NT2/D1 (cell line): Measurements from ENCODE around the gene OSBP2.

ENCODE experiments used
- SUZ12 ChIP-seq: IDR thresholded peaks from 2 replicates; pipeline ENCODE4 v1.6.1; 2011; ENCODE audit not compliant: insufficient read length, insufficient read depth; ENCODE audit errors: extremely low read depth
- YY1 ChIP-seq: IDR thresholded peaks from 2 replicates; pipeline ENCODE4 v1.6.1; 2011; ENCODE audit not compliant: insufficient read length, insufficient read depth
- ZNF274 ChIP-seq: IDR thresholded peaks from 2 replicates; pipeline ENCODE4 v1.6.1; 2011; ENCODE audit warnings: mild to moderate bottlenecking, low read depth, low read length

DNA sequence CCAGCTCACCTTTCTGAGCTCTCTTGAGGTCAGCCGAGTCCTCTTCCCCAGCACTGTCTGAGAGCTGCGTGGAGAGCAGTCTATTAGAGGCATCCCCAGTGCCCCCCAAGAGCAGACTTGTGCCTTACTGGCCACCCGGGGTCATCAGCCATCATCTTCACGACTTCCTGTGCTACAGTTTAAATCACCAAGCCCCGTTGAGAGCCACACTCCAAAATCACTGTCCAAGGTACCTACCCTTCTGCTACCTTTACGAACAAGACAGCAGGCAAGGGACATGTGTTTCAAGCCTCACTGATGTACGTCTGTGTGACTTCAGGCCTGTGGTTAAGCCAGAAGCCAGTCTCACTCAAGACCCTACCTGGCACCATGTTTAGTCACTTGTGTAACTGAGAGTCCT is 238.8 kb downstream of the OSBP2 start:
- TF ChIP-seq ZNF274 = no peak
- no peak for TF ChIP-seq SUZ12
- no peak for TF ChIP-seq YY1
